GDM1 (cell line): ENCODE data around the gene DTX3.
"Not testable (repeated sequence)": the region's sequence is repeated elsewhere in the genome, so short reads cannot be mapped to it uniquely, and the experiment has no call there.

Experiments
- DNase-seq: peaks from one replicate; lab custom pipeline; 2025; lab: John Stamatoyannopoulos, UW

DTX3 gene

GRCh38 chr12:57607958-57608663 lies 3.5 kb downstream of the DTX3 start:
- DNase-seq: no peak

DNA sequence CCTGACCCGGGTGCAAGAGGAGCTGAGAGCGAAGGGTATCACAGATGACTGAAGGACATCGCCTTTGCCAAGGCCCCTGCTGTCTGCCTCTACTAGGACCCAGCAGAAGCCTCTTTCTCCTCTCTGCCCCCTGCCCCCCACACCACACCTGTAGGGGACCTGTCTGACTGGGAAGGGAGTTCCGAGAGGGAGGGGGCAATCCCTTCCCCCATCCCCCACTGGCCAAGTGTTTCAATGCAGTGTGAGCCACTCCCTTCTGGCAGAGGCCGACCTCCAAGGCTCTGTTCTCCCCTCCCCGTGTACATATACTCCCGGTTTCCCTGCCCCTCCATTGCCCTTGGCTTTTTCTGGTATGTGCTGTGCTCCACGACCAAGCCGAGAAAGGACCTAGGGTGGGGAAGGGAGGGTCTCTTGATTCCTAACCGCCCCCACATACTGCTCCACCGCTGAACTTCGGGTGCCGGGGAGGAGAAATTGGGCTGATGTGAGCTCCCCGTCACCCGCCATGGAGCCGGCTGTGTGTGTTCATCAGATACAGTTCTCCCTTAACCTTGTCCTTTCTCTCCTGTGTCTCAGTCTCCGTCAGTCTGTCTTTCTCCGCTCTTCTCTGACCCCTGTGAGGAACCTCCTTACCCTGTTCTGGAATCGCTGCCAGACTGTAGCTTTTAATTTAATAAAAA lies 4.6 kb downstream of the DTX3 start:
- DNase-seq: no peak

- no peak for DNase-seq
Observed at GRCh38 chr12:57609781-57610553, 5.3 kb downstream of the DTX3 start.

- DNase-seq: no peak
Observed at GRCh38 chr12:57610554-57611107, 6.0 kb downstream of the DTX3 start.

- peak; percentile 45 for DNase-seq
Observed at GRCh38 chr12:57611108-57611826, 6.6 kb downstream of the DTX3 start, which contains the start of gene ARHGEF25. Gene ARHGEF25, plus strand, starts transcription at chr12:57611435. Its CDS starts 460 bp downstream, at chr12:57611895.

DNA sequence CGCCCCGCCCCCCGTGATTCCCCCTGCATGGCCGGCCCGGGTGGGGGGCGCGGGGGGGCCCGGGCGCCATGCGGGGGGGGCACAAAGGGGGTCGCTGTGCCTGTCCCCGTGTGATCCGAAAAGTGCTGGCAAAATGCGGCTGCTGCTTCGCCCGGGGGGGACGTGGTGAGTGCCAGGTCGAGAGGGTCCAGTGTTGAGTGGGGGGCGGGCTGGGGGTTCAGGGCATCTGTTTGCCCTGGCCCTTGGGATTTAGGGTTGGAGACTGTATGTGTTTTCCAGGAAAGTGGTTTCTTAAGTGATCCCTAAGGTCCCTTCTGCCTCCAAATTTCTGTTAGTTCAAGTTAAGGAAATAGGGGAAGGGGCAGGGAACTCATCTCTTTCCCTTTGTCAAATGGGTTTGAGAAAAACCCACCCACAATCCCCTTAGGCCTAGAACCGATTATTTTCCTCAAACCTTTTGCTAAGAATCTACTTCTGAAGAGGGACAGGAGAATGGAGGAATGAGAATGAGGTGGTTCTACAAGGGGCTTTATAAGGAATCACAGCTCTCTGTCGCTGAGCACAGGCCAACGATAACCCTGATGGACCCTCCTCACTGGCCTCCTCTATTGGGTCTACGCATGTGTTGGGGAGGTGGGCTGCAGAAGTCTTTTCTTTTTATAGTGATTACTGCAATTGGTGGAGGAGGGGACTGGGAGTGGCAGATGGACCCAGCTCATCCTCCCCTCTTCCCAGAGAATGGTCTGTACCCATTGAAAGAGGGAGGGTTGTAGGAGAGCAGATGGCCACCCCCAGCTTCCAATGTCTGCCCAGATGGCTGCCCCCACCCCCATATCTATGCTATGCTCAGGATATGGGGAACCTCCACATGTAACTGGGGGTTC lies 7.4 kb downstream of the DTX3 start:
- no peak for DNase-seq

GRCh38 chr12:57612711-57613426 lies 8.2 kb downstream of the DTX3 start:
- DNase-seq: no peak

GRCh38 chr12:57613427-57614109 lies 8.9 kb downstream of the DTX3 start:
- no peak for DNase-seq

- no peak for DNase-seq
Observed at GRCh38 chr12:57614178-57614947, 9.7 kb downstream of the DTX3 start.

GRCh38 chr12:57614948-57615500 lies 10.4 kb downstream of the DTX3 start:
- no peak for DNase-seq

DNA sequence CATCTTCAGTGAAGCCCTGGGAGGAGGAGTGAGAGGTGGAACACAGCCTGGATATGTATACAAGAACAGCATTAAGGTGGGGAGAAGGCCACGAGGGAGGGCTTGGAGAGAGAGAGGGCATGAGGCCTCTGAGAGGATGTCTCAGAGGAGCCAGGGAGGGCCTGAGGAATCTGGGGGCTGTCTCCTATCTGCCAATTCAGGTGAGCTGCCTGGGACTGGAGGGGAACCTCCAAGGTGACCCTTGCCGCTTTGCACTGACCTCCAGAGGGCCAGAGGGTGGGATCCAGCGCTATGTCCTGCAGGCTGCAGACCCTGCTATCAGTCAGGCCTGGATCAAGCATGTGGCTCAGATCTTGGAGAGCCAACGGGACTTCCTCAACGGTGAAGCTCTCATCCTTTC lies 11.0 kb downstream of the DTX3 start:
- DNase-seq: no peak

GRCh38 chr12:57616383-57617101 lies 11.9 kb downstream of the DTX3 start:
- no peak for DNase-seq

DNA sequence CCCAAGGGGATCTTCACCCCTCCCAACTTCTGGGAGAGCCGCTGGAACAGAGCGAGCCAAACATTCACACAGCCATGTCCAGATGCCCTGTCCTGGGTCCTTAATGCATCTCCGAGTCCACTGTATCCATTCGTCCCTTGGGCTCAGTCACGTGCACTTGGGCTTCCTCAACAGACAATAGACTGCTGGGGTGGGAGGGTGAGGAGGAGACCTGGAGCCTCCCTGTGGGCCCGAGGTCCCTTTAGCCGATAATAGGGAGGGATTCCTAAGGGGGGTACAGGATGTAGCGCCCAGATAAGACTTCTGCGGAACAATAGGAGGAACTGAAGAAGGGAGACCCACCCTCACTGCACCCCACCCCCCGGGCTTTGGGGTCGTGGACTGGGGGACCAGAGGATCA lies 13.3 kb downstream of the DTX3 start:
- DNase-seq: no peak

DNA sequence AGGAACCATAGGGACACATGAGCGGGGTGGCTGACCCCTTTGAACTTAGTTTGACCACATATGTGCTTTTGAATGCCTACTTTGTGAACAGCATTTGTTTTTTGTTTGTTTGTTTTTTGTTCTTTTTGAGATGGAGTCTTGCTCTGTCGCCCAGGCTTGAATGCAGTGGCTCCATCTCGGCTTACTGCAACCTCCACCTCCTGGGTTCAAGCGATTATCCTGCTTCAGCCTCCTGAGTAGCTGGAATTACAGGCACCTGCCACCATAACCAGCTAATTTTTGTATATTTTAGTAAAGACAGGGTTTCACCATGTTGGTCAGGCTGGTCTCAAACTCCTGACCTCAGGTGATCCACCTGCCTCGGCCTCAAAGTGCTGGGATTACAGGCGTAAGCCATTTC lies 13.8 kb downstream of the DTX3 start:
- DNase-seq: not testable (repeated sequence)

DNA sequence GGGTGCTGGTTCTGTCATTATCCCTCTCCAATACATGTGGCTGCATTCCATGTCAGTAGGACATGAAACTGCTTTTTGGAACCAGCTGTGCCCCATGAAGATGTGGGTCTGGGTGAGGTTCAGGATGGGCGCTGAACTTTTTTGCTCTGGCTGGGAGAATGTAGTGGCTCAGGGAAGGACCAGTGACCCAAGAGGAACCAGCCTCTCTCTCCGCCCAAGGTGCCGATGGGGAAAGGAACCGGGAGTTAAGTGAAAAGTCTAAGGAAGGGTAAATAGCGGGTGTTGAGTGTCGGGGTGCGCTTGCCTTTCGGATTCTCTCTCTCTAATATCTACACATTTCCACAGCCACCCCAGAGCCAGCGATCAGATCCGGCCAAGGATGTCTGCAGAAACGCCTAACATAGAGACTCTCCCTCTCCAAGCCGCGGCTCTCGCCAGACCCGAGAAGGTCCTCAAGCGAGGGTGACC lies 14.4 kb downstream of the DTX3 start:
- no peak for DNase-seq

- DNase-seq: no peak
Observed at GRCh38 chr12:57619434-57620244, 15.0 kb downstream of the DTX3 start.
